ENCODE results near the gene TMEM130. TPM values are rescaled to one million over a fixed set of nuclear protein-coding genes. Genes with fewer than 3 reads are reported as not detected.

Gene TMEM130
- polyA plus RNA-seq, 1 donor (not counting 4 experiments of a cell fraction or from before 2014, with no cell fraction given) = not detected

DNA sequence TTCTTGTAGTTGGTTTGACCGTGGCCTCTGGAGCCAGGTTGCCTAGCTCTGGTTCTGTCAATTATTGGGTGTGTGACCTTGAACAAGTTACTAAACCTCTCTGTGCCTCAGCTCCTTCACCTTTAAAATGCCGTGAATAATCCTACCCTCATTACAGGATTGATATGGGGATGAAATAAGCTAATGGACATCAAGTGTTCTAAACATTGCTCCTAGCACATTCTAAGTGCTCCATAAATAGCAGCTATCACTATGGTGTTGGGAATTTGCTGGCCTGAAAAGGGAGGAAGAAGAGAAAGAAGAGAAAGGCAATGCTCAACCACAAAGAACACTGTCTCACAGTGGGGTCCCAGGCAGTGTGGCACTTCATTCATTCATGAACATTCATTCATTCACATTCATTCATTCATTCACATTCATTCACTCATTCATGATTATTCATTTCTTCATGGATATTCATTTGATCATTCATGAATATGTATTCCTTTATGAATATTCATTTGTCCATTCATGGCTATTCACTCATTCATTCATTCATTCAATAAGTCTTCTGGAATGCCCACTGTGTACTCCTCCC lies 38.8 kb downstream of the TMEM130 start:
- no peaks in the 10 kb centered on the region for H3K9me1 ChIP-seq (ENCODE audit: control insufficient read depth, extremely low read depth, insufficient read depth, low read length)
- dilution Hi-C loops (cut with MboI; ENCODE audit: extremely low pct_ligation_motif_present, low sequenced_read_pairs) = loop anchor here (25.0 kb wide), 1 partner anchor 369 kb away; no protein-coding TSS in a partner anchor
- no peaks in the 10 kb centered on the region for H4K20me1 ChIP-seq (ENCODE audit: control insufficient read depth, extremely low read depth, insufficient read depth, low read length)
- H3K4me1 ChIP-seq (ENCODE audit: control insufficient read depth, extremely low read depth, insufficient read depth, low read length) = peaks cover 6% of the 10 kb centered on the region
- no peak for TF ChIP-seq EZH2 (IDR thresholded peaks at IDR 0.05; ENCODE audit: low read length)
- TF ChIP-seq, protein P1, sequence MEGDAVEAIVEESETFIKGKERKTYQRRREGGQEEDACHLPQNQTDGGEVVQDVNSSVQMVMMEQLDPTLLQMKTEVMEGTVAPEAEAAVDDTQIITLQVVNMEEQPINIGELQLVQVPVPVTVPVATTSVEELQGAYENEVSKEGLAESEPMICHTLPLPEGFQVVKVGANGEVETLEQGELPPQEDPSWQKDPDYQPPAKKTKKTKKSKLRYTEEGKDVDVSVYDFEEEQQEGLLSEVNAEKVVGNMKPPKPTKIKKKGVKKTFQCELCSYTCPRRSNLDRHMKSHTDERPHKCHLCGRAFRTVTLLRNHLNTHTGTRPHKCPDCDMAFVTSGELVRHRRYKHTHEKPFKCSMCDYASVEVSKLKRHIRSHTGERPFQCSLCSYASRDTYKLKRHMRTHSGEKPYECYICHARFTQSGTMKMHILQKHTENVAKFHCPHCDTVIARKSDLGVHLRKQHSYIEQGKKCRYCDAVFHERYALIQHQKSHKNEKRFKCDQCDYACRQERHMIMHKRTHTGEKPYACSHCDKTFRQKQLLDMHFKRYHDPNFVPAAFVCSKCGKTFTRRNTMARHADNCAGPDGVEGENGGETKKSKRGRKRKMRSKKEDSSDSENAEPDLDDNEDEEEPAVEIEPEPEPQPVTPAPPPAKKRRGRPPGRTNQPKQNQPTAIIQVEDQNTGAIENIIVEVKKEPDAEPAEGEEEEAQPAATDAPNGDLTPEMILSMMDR (optimal IDR thresholded peaks at IDR 0.05 in 1 of 3, IDR thresholded peaks at IDR 0.05 in 1 of 3, conservative IDR thresholded peaks at IDR 0.05 in 1 of 3; ENCODE audit: extremely low read depth in 1 of 3, insufficient read depth in 2 of 3, low read length in 3 of 3) = no peak
- no peaks in the 10 kb centered on the region for H3K9me3 ChIP-seq (ENCODE audit: control insufficient read depth, low read depth, low read length)
- no peak overlapping the region for H3K4me3 ChIP-seq (ENCODE audit: control insufficient read depth in 2 of 3, extremely low read depth in 1 of 3, insufficient read depth in 2 of 3, low read depth in 1 of 3, low read length in 3 of 3)
- H3K9ac ChIP-seq (ENCODE audit: control insufficient read depth, extremely low read depth, insufficient read depth, low read length) = no peak overlapping the region
- H3K27ac ChIP-seq (ENCODE audit: control insufficient read depth, insufficient read depth, low read length) = no peak overlapping the region
- H2AFZ ChIP-seq (ENCODE audit: control insufficient read depth, low read length) = no peak overlapping the region
- H3K36me3 ChIP-seq (ENCODE audit: control insufficient read depth in 2 of 2, extremely low read depth in 1 of 2, insufficient read depth in 2 of 2, low read length in 2 of 2) = no peaks in the 10 kb centered on the region
- H3K79me2 ChIP-seq (ENCODE audit: control insufficient read depth, insufficient read depth, low read length) = no peaks in the 10 kb centered on the region
- H3K27me3 ChIP-seq (ENCODE audit: control insufficient read depth, extremely low read depth, insufficient read depth, low read length) = peaks cover 3% of the 10 kb centered on the region
- no peak overlapping the region for H3K4me2 ChIP-seq (ENCODE audit: control insufficient read depth, extremely low read depth, insufficient read depth, low read depth, low read length)
- no peak for DNase-seq (ENCODE audit: low read depth, low spot score)
- FAIRE-seq = no peak

DNA sequence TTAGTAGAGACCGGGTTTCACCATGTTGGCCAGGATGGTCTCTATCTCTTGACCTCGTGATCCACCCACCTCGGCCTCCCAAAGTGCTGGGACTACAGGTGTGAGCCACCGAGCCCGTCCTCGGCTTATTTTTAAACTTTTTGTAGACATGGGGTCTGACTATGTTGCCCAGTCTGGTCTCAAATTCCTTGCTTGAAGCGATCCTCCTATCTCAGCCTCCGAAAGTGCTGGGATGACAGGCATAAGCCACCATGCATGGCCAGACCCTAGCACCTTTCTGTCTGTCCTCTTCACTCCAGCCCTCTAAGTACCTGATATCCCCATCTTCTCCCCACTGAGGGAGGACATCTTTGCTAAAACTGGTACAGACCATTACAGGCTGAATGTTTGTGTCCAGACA lies 41.4 kb downstream of the TMEM130 start:
- no peaks in the 10 kb centered on the region for H3K79me2 ChIP-seq (ENCODE audit: control insufficient read depth, insufficient read depth, low read length)
- no peak overlapping the region for H3K4me2 ChIP-seq (ENCODE audit: control insufficient read depth, extremely low read depth, insufficient read depth, low read depth, low read length)
- no peaks in the 10 kb centered on the region for H4K20me1 ChIP-seq (ENCODE audit: control insufficient read depth, extremely low read depth, insufficient read depth, low read length)
- no peak overlapping the region for H3K4me3 ChIP-seq (ENCODE audit: control insufficient read depth in 2 of 3, extremely low read depth in 1 of 3, insufficient read depth in 2 of 3, low read depth in 1 of 3, low read length in 3 of 3)
- no peak for TF ChIP-seq EZH2 (IDR thresholded peaks at IDR 0.05; ENCODE audit: low read length)
- TF ChIP-seq, protein P1 (optimal IDR thresholded peaks at IDR 0.05 in 1 of 3, IDR thresholded peaks at IDR 0.05 in 1 of 3, conservative IDR thresholded peaks at IDR 0.05 in 1 of 3; ENCODE audit: extremely low read depth in 1 of 3, insufficient read depth in 2 of 3, low read length in 3 of 3) = no peak
- DNase-seq (ENCODE audit: low read depth, low spot score) = no peak
- H3K9me3 ChIP-seq (ENCODE audit: control insufficient read depth, low read depth, low read length) = no peaks in the 10 kb centered on the region
- FAIRE-seq = no peak
- no peak overlapping the region for H3K9ac ChIP-seq (ENCODE audit: control insufficient read depth, extremely low read depth, insufficient read depth, low read length)
- dilution Hi-C loops (cut with MboI; ENCODE audit: extremely low pct_ligation_motif_present, low sequenced_read_pairs) = loop anchor here (25.0 kb wide), 1 partner anchor 366 kb away; no protein-coding TSS in a partner anchor
- no peak overlapping the region for H2AFZ ChIP-seq (ENCODE audit: control insufficient read depth, low read length)
- H3K27me3 ChIP-seq (ENCODE audit: control insufficient read depth, extremely low read depth, insufficient read depth, low read length) = peaks cover 5% of the 10 kb centered on the region
- H3K9me1 ChIP-seq (ENCODE audit: control insufficient read depth, extremely low read depth, insufficient read depth, low read length) = no peaks in the 10 kb centered on the region
- H3K27ac ChIP-seq (ENCODE audit: control insufficient read depth, insufficient read depth, low read length) = no peak overlapping the region
- no peaks in the 10 kb centered on the region for H3K36me3 ChIP-seq (ENCODE audit: control insufficient read depth in 2 of 2, extremely low read depth in 1 of 2, insufficient read depth in 2 of 2, low read length in 2 of 2)
- peaks cover 6% of the 10 kb centered on the region for H3K4me1 ChIP-seq (ENCODE audit: control insufficient read depth, extremely low read depth, insufficient read depth, low read length)
